ENCODE measurements around the gene ZDHHC13.

Gene ZDHHC13

DNA sequence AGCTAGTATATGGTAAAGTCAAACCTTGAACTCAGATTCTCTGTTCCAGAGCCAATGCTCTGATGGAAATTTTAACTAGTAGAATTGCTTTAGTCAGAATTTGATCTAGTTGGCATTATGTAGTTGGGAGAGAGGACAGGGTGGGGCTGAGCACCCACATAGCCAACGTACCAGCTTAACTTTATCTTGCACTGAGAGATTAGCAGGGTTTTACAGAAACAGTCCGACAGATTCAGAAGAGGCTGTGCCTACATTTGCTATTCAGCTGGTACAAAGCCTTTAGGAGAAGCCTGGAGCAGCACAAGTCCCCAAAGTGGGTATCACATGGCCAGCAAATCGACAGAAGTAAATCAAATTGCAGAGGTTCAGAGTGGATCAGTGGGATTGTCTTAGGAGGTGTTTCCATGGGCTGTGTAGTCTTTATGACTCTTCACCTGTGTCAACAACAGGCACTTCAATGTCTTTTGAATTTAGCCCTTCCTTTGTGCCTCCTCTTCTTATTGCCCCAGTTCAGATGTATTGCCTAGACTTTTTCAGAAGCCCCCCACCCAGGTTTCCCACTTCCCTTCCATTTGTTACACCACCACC is 92.1 kb downstream of the ZDHHC13 start:
- no peak for DNase-seq

DNA sequence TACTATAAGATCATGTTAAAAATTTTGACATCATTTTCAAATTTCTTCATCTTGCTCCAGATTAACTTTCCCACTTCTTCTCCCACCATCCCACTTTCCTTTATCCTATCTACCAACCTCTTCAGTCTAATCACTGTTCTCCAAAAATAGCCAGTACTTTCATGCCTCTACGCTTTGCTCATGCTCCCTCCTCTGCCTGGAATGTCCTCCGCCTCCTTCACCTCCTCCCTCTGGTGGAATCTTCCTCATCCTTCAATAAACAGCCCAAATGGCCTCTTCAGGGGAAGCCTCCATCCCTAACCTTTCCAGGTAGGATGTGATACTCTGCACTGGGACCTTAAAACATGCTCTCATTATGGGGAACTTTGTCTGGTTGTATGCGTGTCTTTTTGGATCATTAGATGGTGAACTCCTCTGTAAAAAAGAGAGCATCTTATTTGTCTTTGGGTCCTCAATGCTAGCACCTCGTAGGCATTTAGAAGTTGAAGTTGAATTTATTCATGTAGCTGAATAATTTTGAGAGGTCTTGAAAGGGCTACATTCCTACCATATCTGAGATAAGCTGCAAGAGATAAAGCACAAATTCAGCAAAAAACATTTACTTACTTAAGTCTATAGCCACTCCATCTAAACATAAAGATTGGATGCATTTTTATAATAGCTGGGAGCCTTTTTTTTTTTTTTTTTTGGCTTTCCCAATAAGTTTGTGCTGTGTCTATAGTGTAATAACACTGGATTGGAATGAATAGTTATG is 92.8 kb downstream of the ZDHHC13 start:
- DNase-seq = no peak

DNA sequence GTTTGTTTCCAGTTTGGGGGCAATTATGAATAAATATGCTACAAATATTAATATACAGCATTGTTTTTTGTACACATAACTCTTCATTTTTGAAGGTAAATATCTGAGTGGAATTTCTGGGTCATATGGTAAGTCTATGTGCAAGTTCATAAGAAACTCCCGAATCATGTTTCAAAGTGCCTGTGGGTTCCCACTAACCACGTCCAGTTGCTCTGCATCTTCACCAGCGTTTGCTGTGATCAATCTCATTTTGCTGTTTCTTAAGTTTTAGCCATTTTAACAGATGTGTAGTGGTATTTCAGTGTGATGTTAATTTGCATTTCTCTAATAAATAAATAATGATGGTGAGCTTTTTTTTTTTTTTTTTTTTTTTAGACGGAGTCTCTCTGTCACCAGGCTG is 99.1 kb downstream of the ZDHHC13 start:
- no peak for DNase-seq

DNA sequence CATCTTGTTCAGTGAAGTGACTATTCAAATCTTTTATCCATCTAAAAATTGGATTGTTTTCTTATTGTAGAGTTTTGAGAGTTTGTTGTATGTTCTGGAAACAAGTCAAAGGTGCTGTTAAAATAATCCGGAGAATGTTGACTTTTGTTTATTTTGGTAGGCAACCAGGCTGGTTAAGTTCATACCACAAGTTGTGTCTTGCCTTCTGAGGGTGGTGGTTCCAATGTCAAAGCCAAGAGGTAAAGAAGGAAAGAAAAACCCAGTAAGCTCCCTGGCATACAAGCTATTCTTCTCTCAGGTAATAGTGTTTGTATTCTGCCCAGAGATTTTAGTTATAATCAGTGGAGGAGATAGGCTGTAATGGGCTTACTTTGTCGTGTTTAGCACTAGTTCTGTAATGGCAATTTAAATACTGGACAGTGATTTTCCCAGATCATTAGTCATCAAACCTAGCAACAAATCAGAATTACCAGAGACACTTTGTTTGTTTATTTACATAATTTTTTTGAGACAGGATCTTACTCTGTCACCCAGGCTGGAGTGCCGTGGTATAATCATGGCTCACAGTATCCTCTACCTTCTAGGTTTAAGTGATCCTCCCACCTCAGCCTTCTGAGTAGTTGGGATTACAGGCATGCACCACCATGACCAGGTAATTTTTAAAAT is 99.9 kb downstream of the ZDHHC13 start:
- DNase-seq = no peak

GRCh38 chr11:19218216-19218615 is 101.2 kb downstream of the ZDHHC13 start:
- DNase-seq = no peak

DNA sequence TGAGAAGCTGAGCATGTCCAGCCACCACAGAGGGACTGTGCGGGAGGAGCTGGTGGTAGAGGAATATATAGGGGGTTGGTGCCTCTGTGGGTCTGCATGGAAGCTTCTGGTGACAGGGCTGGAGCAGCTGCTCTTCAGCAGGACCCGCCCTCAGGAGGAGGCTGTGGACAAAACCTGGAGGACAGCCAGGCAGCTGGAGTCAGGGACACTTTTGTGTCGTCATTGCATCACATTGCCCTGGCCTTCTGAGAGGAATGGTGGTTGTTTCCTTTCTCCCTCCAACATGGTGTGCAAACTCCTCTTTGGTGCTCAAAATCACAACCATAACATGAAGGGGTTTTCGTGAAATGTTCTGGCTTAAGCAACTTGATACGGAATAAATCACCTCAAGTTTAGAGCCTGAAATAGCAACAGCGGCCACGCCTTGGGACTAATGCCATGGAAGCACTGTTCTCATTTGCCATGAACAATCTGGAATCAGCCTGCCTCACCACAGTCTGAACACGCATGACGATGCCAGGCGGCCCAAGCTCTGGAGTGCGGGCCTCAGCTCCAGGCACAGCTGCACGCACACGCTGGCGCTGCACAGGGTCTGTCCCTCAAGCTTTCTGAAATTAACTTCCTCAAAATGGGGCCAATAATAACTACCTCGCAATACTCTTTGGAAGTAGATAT is 102.0 kb downstream of the ZDHHC13 start:
- DNase-seq = no peak

DNA sequence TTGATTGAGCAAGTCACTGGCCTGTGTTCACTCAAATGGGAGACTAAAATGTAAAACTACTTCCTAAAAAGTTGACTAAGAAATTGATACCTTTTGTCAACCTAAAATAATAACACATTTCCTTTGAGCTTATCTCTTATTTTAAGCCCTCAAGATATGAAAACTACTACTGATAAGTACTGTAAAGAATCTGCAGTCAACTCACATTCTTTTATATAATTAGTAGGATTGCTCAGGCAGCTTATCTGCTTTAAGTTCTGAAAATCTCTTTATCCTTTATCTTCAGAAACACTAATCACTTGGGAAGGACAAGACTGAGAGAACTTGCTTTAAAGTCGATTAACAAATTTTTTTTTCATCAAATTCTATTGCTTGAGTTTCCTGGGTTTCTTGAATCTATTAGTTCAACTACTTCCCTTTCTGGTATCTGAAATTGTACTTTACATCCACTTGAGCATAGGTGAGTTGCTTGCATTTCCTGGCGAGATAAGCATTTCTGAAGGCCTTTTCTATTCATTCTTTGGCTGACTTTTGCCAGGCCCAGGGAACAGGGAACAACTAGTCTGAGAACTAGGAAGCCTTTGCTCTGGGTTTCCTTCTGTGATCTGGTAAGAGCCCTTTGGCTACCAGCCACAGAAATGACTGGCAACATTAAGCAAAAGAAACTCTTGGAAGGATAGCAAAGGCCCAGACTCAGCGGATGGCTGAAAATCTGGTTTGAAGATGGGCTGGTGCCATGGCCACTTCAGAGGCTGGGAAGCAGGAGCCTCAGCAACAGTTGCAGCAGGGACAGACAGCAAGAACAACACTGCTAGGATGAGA is 104.1 kb downstream of the ZDHHC13 start:
- no peak for DNase-seq

DNA sequence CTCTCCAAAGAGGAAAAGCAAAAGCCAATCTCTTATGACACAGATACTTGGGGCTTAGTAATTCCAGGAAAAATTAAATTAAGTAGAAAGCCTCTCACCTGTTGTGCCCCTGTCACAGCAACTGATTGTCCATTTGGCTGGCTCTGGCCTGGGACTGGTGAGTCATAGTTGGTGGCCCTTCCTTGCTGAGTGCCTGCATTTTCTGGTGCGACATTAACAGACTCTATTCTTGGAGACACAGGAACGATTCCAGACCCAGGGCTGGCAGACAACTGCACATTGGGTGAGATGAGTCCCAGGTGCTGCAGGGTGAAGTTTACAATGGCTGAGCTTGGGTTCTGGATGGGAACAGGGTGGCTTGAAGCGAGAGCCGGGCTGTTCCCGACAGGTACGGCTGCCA is 108.2 kb downstream of the ZDHHC13 start:
- no peak for DNase-seq

GRCh38 chr11:19225581-19225980 is 108.6 kb downstream of the ZDHHC13 start:
- no peak for DNase-seq
